ENCODE results near the gene MAPK11. TPM values are rescaled to one million over a fixed set of nuclear protein-coding genes. Genes with fewer than 3 reads are reported as not detected.

The MAPK11 gene
- total and polyA plus RNA-seq, 8 donors, result 0.29 to 13.6 (median 8.9) TPM; not detected in 1

DNA sequence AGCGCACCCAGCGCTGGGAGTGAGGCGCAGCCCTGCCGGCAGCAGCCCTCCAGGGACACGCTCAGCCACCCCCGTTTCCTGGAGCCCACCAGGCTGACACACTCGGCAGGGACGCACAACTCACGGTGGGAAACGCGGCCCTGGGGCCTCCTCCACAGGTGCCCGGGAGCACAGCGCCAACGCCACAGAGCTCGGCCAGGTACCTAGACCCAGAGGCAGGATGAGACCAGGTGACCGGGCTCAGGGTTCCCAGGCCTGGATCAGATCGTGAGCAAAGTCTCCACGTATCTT lies 43.4 kb downstream of the MAPK11 start:
- no peak for DNase-seq
- peaks cover 64 to 97% (median 95%) of the 10 kb centered on the region in 4 donors for H3K36me3 ChIP-seq
- H3K27me3 ChIP-seq, result no peaks in the 10 kb centered on the region
- H3K9me3 ChIP-seq, result no peaks in the 10 kb centered on the region
- 80 to 97% (median 94%) methylated on average over 2 to 18 of the region's 18 CpGs for WGBS, 5 donors
- H3K4me1 ChIP-seq, result no peaks in the 10 kb centered on the region
- H3K27ac ChIP-seq, result no peak overlapping the region
- no peak overlapping the region for H3K4me3 ChIP-seq
- intact Hi-C loops (cut with DNase I; ENCODE audit: low total_unique reads), result no loop called here
- TF ChIP-seq POLR2AphosphoS5 (IDR thresholded peaks at IDR 0.05) (no peak), POLR2A (IDR thresholded peaks at IDR 0.05) (no peak), EP300 (IDR thresholded peaks at IDR 0.05) (no peak)
- TF ChIP-seq, protein P1, sequence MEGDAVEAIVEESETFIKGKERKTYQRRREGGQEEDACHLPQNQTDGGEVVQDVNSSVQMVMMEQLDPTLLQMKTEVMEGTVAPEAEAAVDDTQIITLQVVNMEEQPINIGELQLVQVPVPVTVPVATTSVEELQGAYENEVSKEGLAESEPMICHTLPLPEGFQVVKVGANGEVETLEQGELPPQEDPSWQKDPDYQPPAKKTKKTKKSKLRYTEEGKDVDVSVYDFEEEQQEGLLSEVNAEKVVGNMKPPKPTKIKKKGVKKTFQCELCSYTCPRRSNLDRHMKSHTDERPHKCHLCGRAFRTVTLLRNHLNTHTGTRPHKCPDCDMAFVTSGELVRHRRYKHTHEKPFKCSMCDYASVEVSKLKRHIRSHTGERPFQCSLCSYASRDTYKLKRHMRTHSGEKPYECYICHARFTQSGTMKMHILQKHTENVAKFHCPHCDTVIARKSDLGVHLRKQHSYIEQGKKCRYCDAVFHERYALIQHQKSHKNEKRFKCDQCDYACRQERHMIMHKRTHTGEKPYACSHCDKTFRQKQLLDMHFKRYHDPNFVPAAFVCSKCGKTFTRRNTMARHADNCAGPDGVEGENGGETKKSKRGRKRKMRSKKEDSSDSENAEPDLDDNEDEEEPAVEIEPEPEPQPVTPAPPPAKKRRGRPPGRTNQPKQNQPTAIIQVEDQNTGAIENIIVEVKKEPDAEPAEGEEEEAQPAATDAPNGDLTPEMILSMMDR (IDR thresholded peaks at IDR 0.05), result no peak

DNA sequence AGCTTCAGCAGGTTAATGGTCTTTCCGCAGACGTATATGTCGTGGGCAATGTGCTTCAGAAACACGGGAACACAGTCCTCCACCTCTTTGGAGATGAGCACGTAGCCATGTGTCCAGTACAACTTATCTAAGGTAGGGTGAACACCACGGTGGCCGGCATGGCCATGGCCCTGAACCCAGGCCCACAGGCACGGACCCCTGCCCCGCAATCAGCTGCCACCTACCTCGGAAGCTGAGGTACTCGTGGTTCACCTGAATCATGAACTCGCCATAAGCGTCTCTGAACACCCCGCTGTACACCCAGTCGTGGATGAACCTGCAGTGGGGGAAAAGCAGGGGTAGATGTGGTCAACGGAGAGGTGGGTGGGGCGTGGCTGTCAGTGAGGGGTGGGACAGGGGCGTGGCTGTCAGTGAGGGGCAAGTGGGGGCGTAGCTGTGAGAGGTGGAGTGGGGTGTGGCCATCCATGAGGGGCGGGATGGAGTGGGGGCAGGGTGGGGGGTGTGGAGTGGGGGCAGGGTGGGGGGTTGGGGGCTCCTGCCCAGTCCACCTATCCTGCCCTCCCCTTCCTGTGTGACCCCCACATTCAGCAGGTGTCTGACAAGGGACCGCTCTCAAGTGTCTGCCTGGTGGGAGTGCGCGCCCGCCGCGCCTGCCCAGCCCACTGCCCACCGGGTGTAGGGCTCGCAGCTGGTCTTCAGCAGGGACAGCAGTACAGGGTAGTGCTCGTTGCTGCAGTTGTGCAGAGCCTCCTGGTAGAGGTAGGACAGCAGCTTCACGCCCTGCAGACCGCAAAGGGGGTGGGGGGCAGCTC lies 43.9 kb downstream of the MAPK11 start:
- H3K36me3 ChIP-seq, result peaks cover 69 to 97% (median 96%) of the 10 kb centered on the region in 4 donors
- no peak for DNase-seq
- H3K4me3 ChIP-seq, result no peak overlapping the region
- H3K4me1 ChIP-seq, result no peaks in the 10 kb centered on the region
- H3K9me3 ChIP-seq, result no peaks in the 10 kb centered on the region
- no peak overlapping the region for H3K27ac ChIP-seq
- H3K27me3 ChIP-seq, result no peaks in the 10 kb centered on the region
- TF ChIP-seq EP300 (IDR thresholded peaks at IDR 0.05) (no peak), POLR2A (IDR thresholded peaks at IDR 0.05) (no peak), POLR2AphosphoS5 (IDR thresholded peaks at IDR 0.05) (no peak)
- TF ChIP-seq, protein P1 (IDR thresholded peaks at IDR 0.05), result no peak
- 90 to 93% (median 91%) methylated on average over 21 to 31 of the region's 31 CpGs for WGBS, 5 donors
- intact Hi-C loops (cut with DNase I; ENCODE audit: low total_unique reads), result no loop called here

DNA sequence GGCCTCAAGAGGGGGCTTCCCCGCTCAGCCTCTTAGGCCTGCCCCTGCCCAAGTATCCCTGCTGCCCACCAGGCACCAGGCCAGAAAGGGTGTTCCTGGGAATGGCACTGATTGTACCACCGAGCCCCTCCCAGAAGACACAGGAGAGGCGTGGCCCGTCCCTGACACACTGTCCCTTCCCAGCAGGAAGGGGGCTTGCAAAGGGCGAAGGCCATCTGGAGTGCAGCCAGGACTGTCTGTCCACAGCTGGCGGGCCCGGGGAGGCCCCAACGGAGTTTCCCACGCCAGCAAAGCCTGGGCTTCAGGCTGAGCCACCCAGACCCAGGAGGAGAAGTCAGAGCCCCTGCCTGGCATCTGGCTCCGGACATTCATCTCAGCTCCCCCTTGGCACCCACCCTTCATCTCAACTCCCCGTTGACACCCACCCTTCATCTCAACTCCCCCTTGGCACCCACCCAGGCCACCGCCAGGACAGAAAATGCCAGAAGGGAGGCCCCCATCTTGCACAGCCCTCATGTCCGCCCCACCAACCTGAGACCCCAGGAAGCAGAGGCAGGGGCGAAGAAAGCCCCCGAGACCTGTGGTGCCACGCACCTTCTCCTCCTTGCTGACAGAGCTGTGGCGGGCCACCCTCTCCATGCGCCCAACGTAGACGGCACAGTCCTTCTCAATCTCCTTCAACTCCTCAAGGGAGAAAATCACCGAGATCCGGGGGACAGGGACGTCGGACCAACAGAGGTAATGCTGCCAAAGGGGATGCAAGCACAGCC lies 44.8 kb downstream of the MAPK11 start:
- 78 to 88% (median 85%) methylated on average over 22 to 24 of the region's 24 CpGs for WGBS, 5 donors
- Histone ChIP-seq H3K9me3 (no peaks in the 10 kb centered on the region), H3K27ac (no peak overlapping the region), H3K4me3 (no peak overlapping the region), H3K36me3 (peaks cover 78 to 100% (median 100%) of the 10 kb centered on the region in 4 donors), H3K4me1 (no peaks in the 10 kb centered on the region), H3K27me3 (no peaks in the 10 kb centered on the region)
- DNase-seq, result peak in 1 of 2 donors; percentile 61
- TF ChIP-seq POLR2AphosphoS5 (IDR thresholded peaks at IDR 0.05) (no peak), POLR2A (IDR thresholded peaks at IDR 0.05) (no peak), EP300 (IDR thresholded peaks at IDR 0.05) (no peak)
- TF ChIP-seq, protein P1 (IDR thresholded peaks at IDR 0.05), result no peak
- intact Hi-C loops (cut with DNase I; ENCODE audit: low total_unique reads), result no loop called here

DNA sequence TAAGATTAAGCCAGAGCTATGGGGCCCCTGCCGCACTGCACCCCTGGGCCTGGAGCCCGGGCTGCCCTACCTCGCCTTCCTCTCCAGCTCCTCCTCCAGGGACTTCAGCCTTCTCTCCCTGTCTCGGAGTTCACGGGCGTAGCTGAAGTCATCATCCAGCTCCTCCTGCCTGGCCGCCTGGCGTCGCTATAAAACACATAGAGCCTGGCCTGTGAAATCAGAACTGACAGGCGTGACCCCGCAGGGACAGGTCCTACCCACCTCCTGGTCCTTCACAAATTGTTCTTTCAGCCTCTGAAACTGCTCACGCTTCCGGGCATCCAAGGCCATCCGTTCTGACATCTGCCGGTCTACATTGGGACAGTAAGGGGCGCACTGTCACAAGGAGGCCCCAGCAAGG lies 46.1 kb downstream of the MAPK11 start:
- Histone ChIP-seq H3K9me3 (no peaks in the 10 kb centered on the region), H3K27me3 (no peaks in the 10 kb centered on the region), H3K27ac (no peak overlapping the region), H3K4me1 (peaks cover 5 to 13% (median 8%) of the 10 kb centered on the region in 4 donors), H3K36me3 (peaks cover 78 to 98% (median 95%) of the 10 kb centered on the region in 4 donors), H3K4me3 (no peak overlapping the region)
- 92 to 96% (median 95%) methylated on average over 16 of the region's 16 CpGs for WGBS, 5 donors
- intact Hi-C loops (cut with DNase I; ENCODE audit: low total_unique reads), result no loop called here
- DNase-seq, result no peak
- TF ChIP-seq, protein P1 (IDR thresholded peaks at IDR 0.05), result no peak
- TF ChIP-seq POLR2AphosphoS5 (IDR thresholded peaks at IDR 0.05) (no peak), EP300 (IDR thresholded peaks at IDR 0.05) (no peak), POLR2A (IDR thresholded peaks at IDR 0.05) (no peak)
